ENCODE measurements around the gene ATP6V0E1. TPM values are rescaled to one million over a fixed set of nuclear protein-coding genes. Genes with fewer than 3 reads are reported as not detected.

The ATP6V0E1 gene
- total RNA-seq, 1 donor from 2014 or later = 137 TPM

DNA sequence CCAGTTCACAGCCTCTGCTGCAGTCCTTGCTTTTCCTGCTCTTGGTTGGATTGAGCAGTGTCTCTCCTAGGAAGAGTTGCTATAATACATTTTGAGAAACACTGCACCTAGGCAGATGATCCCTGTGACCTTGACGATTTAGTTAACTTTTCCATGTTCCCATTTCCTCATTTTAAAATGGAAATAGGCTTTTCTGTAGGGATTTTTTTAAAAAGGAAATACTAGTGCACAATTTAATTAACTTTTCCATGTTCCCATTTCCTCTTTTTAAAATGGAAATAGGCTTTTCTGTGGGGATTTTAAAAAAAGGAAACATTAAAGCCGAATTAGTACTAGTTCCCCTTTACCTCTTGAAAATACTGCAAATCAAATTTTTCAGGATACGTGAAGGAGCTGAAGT lies 4.7 kb downstream of the ATP6V0E1 start:
- Mint-ChIP-seq H3K9me3 (ENCODE audit: low read depth) (no peaks in the 10 kb centered on the region), H3K27me3 (no peaks in the 10 kb centered on the region), H3K27ac (no peak overlapping the region), H3K4me3 (ENCODE audit: low read depth) (no peak overlapping the region), H3K36me3 (ENCODE audit: insufficient read depth) (peaks cover 18% of the 10 kb centered on the region), H3K4me1 (ENCODE audit: low read depth) (peaks cover 11% of the 10 kb centered on the region)
- TF ChIP-seq, protein P1, sequence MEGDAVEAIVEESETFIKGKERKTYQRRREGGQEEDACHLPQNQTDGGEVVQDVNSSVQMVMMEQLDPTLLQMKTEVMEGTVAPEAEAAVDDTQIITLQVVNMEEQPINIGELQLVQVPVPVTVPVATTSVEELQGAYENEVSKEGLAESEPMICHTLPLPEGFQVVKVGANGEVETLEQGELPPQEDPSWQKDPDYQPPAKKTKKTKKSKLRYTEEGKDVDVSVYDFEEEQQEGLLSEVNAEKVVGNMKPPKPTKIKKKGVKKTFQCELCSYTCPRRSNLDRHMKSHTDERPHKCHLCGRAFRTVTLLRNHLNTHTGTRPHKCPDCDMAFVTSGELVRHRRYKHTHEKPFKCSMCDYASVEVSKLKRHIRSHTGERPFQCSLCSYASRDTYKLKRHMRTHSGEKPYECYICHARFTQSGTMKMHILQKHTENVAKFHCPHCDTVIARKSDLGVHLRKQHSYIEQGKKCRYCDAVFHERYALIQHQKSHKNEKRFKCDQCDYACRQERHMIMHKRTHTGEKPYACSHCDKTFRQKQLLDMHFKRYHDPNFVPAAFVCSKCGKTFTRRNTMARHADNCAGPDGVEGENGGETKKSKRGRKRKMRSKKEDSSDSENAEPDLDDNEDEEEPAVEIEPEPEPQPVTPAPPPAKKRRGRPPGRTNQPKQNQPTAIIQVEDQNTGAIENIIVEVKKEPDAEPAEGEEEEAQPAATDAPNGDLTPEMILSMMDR (IDR thresholded peaks at IDR 0.05; ENCODE audit: unreplicated experiment) = no peak
- no peak for DNase-seq (ENCODE audit: low spot score, unreplicated experiment)

DNA sequence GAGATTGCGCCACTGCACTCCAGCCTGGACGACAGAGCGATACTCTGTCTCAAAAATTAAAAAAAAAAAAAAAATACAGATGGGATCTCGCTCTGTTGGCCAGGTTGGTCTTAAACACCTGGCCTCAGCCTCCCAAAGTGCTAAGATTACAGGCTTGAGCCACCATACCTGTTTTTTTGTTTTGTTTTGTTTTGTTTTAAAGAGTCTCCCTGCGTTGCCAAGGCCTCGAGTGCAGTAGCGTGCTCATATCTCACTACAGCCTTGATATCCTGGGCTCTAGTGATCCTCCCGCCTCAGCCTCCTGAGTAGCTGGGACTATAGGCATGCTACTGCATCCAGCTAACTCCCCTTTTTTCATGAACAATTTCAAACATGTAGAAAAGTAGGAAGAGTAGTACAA lies 7.2 kb downstream of the ATP6V0E1 start:
- Mint-ChIP-seq H3K4me1 (ENCODE audit: low read depth) (peaks cover 2% of the 10 kb centered on the region), H3K27ac (peak overlapping the region; percentile 28), H3K27me3 (no peaks in the 10 kb centered on the region), H3K9me3 (ENCODE audit: low read depth) (no peaks in the 10 kb centered on the region), H3K36me3 (ENCODE audit: insufficient read depth) (peaks cover 22% of the 10 kb centered on the region), H3K4me3 (ENCODE audit: low read depth) (no peak overlapping the region)
- DNase-seq (ENCODE audit: low spot score, unreplicated experiment) = no peak
- TF ChIP-seq, protein P1 (IDR thresholded peaks at IDR 0.05; ENCODE audit: unreplicated experiment) = no peak

DNA sequence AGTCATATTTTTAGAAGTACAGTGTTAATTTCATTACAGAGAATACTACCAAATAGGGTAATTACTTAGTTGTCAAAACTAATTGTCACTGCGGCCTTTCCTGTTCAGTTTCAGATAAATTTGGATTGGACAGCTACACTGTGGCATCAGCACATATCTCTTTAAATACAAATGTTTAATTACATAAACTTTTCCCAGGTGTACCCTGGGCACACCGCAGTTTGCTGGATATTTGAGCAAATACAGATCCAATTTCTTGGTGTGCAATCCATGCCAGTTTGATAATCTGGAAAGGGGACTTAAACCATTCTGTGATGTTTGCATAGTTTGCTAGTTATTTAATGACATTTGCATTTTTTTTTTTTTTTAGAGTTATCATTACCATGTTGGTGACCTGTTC lies 10.8 kb downstream of the ATP6V0E1 start:
- H3K36me3 Mint-ChIP-seq (ENCODE audit: insufficient read depth) = peaks cover 28% of the 10 kb centered on the region
- no peaks in the 10 kb centered on the region for H3K4me1 Mint-ChIP-seq (ENCODE audit: low read depth)
- TF ChIP-seq, protein P1 (IDR thresholded peaks at IDR 0.05; ENCODE audit: unreplicated experiment) = no peak
- H3K27me3 Mint-ChIP-seq = no peaks in the 10 kb centered on the region
- DNase-seq (ENCODE audit: low spot score, unreplicated experiment) = no peak
- no peak overlapping the region for H3K27ac Mint-ChIP-seq
- no peaks in the 10 kb centered on the region for H3K9me3 Mint-ChIP-seq (ENCODE audit: low read depth)
- no peak overlapping the region for H3K4me3 Mint-ChIP-seq (ENCODE audit: low read depth)

DNA sequence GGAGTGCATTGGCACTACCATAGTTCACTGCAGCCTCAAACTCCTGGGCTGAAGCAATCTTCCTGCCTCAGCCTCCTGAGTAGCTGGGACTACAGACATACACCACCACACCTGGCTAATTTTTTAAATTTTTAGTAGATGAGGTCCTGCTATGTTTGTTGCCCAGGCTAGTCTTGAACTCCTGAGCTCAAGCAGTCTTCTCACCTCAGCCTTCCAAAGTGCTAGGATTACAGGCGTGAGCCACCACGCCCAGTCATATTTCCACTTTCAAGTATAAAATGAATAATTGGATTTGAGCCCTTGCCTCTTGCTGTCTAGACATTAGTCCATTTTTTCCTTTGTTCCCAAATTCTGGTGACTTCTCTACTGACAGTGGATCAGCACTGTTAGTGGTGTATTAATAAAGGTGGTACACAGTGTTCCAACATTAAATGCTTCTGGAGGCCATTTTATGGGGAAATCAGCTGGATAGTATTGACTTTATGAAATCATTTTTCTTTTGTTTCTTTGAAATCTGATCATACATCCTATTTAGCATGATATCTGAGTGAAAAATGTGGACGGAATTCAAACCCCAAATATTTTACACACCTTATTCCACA lies 15.9 kb downstream of the ATP6V0E1 start:
- Mint-ChIP-seq H3K36me3 (ENCODE audit: insufficient read depth) (peaks cover 13% of the 10 kb centered on the region), H3K4me1 (ENCODE audit: low read depth) (peaks cover 2% of the 10 kb centered on the region), H3K4me3 (ENCODE audit: low read depth) (no peak overlapping the region), H3K27ac (no peak overlapping the region), H3K27me3 (no peaks in the 10 kb centered on the region), H3K9me3 (ENCODE audit: low read depth) (no peaks in the 10 kb centered on the region)
- DNase-seq (ENCODE audit: low spot score, unreplicated experiment) = no peak
- TF ChIP-seq, protein P1 (IDR thresholded peaks at IDR 0.05; ENCODE audit: unreplicated experiment) = no peak

DNA sequence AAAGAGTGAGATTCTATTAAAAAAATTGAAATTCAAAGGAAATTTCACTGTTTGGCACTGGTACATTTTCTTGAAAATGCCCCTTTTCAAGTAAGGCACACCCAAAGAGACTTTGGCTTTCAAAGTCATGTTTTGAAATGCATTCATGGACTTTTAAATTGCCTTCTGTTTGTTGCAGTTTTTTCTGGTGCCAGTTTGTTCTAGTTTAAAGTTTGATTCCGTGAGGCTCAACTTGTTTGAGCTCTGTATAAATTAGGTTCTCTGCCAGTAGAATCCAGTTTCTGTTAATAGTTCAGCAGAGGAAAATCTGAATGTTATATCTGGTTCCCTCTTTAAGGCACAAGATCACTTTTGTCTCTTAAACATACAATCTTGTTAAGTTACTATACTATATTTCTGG lies 16.4 kb downstream of the ATP6V0E1 start:
- DNase-seq (ENCODE audit: low spot score, unreplicated experiment) = no peak
- Mint-ChIP-seq H3K4me3 (ENCODE audit: low read depth) (no peak overlapping the region), H3K4me1 (ENCODE audit: low read depth) (peaks cover 2% of the 10 kb centered on the region), H3K36me3 (ENCODE audit: insufficient read depth) (peaks cover 13% of the 10 kb centered on the region), H3K27ac (no peak overlapping the region), H3K27me3 (no peaks in the 10 kb centered on the region), H3K9me3 (ENCODE audit: low read depth) (no peaks in the 10 kb centered on the region)
- TF ChIP-seq, protein P1 (IDR thresholded peaks at IDR 0.05; ENCODE audit: unreplicated experiment) = no peak

Data from progenitor cell of endocrine pancreas (in vitro differentiated cells).